Measurements from ENCODE around the gene TLX3.

Gene TLX3

DNA sequence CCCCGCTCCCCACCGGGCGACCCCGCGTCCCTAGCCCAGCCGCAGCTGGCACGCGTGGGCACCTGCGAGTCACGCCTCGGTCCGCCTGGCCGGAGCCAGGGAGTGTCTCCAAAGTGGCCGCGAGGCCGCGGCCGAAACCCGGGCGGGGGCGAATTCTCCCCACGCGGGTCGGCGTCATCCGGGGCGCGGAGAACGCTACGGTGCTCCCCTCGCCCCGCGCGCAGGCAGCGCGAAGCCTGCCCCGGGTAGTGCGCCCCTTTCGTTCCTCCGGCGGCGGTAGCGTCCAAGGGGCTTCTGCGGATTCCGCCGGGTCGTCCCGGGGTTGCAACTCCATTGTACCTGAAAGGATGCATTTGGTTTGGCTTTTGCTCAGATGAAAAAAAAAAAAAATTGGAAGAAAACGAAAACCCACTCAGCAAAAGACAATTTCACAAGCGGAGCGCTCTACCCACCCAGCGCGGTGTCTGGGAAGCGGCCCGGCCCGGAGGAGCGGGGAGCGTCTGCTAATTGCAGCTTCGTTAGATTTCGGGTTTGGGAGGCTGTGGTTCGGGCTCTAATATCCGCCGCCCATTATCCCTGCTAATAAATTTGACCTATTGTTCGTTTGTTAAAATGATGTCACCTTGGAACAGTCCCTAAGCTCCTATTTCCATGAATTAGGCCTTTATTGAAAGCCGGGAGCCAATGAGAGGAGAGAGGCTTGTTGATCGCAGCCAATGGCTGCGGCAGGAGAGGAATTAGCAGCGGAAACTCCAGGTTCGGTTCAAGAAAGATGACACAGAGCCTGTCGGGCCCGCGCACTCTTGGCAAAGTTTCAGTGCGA, at the start of gene TLX3:
Gene TLX3, plus strand, starts transcription at position 796 of the 823 bp plus-strand sequence. CDS start 118 bp downstream, outside the sequence.
- TF ChIP-seq TAF1 (IDR thresholded peaks at IDR 0.05; ENCODE audit: low read depth) (peak; percentile 49; the same call in 1 of the 2 replicates), CREB1 (IDR thresholded peaks at IDR 0.05; ENCODE audit: low read depth) (no peak), REST (IDR thresholded peaks at IDR 0.05; ENCODE audit: low read depth) (no peak), TEAD4 (IDR thresholded peaks at IDR 0.05) (no peak), EP300 (IDR thresholded peaks at IDR 0.05; ENCODE audit: borderline replicate concordance) (no peak), TCF12 (IDR thresholded peaks at IDR 0.05; ENCODE audit: low read depth) (no peak; the same call in 1 of the 2 replicates), NFIC (IDR thresholded peaks at IDR 0.05) (peak; percentile 54), FOXM1 (IDR thresholded peaks at IDR 0.05; ENCODE audit: borderline replicate concordance, low read depth) (peak; percentile 80; the same call in 1 of the 2 replicates), YY1 (IDR thresholded peaks at IDR 0.05; ENCODE audit: low read depth) (no peak), ZBTB7A (IDR thresholded peaks at IDR 0.05; ENCODE audit: low read depth) (peak; percentile 75), EGR1 (IDR thresholded peaks at IDR 0.05) (peak; percentile 1), USF1 (IDR thresholded peaks at IDR 0.05) (no peak), CEBPB (IDR thresholded peaks at IDR 0.05) (no peak), RAD21 (IDR thresholded peaks at IDR 0.05; ENCODE audit: low read depth) (no peak)
- TF ChIP-seq, protein P1, sequence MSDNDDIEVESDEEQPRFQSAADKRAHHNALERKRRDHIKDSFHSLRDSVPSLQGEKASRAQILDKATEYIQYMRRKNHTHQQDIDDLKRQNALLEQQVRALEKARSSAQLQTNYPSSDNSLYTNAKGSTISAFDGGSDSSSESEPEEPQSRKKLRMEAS (IDR thresholded peaks at IDR 0.05), result peak; percentile 70; the same call in 1 of the 2 replicates

DNA sequence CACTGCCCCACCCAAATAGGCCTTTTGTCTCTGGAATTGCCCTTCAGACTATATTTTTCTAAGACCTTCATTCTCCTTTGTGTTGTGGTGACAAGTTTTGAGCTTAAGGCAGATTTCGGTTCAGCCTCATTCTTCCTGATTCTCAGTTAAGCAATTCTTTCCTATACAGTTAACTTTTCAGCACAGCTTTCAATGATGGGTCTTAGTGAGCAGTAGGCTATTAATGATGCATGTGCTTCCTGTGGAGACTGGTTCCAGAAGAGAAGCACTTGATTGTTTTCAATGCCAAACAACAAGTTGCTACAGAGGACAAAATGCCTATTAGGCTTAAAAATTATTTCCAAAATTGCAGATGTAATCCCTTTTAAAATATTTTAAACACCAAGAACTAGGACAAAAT, 47.7 kb upstream of the TLX3 start:
- TF ChIP-seq EP300 (IDR thresholded peaks at IDR 0.05; ENCODE audit: borderline replicate concordance) (no peak), TEAD4 (IDR thresholded peaks at IDR 0.05) (no peak), YY1 (IDR thresholded peaks at IDR 0.05; ENCODE audit: low read depth) (no peak)

- TF ChIP-seq FOXM1 (IDR thresholded peaks at IDR 0.05; ENCODE audit: borderline replicate concordance, low read depth) (no peak), CEBPB (IDR thresholded peaks at IDR 0.05) (no peak), NFIC (IDR thresholded peaks at IDR 0.05) (no peak), USF1 (IDR thresholded peaks at IDR 0.05) (no peak), TAF1 (IDR thresholded peaks at IDR 0.05; ENCODE audit: low read depth) (no peak), TEAD4 (IDR thresholded peaks at IDR 0.05) (no peak), TCF12 (IDR thresholded peaks at IDR 0.05; ENCODE audit: low read depth) (no peak), ZBTB7A (IDR thresholded peaks at IDR 0.05; ENCODE audit: low read depth) (no peak), EP300 (IDR thresholded peaks at IDR 0.05; ENCODE audit: borderline replicate concordance) (no peak), RAD21 (IDR thresholded peaks at IDR 0.05; ENCODE audit: low read depth) (no peak)
- TF ChIP-seq, protein P1 (IDR thresholded peaks at IDR 0.05), result no peak
Measured at GRCh38 chr5:171261904-171262303, 47.1 kb upstream of the TLX3 start.

GRCh38 chr5:171263181-171263580, 45.9 kb upstream of the TLX3 start:
- TF ChIP-seq CEBPB (IDR thresholded peaks at IDR 0.05), result no peak
- no peak for TF ChIP-seq NFIC (IDR thresholded peaks at IDR 0.05)
- no peak for TF ChIP-seq TCF12 (IDR thresholded peaks at IDR 0.05; ENCODE audit: low read depth)
- TF ChIP-seq CREB1 (IDR thresholded peaks at IDR 0.05; ENCODE audit: low read depth), result no peak
- TF ChIP-seq REST (IDR thresholded peaks at IDR 0.05; ENCODE audit: low read depth), result no peak
- no peak for TF ChIP-seq EGR1 (IDR thresholded peaks at IDR 0.05)
- no peak for TF ChIP-seq RAD21 (IDR thresholded peaks at IDR 0.05; ENCODE audit: low read depth)
- TF ChIP-seq TAF1 (IDR thresholded peaks at IDR 0.05; ENCODE audit: low read depth), result no peak
- TF ChIP-seq YY1 (IDR thresholded peaks at IDR 0.05; ENCODE audit: low read depth), result no peak
- TF ChIP-seq EP300 (IDR thresholded peaks at IDR 0.05; ENCODE audit: borderline replicate concordance), result no peak

DNA sequence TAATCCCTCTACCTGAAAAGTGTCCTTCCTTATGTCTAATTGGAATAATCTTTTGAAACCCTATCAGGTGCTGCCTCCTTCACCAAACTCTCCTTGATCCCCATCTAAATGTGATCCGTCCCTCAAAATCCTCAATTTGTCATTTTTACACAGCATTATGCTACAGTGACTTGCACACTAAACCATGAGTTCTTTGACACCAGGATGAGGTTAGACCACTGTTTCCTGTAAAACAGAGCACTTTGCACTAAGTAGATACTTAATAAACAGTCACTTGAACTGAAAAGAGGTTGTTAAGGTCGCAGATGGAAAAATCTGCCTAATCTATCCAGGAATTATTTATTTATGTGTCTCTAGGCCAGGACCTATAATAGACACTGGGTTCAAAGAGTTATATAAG, 44.2 kb upstream of the TLX3 start:
- TF ChIP-seq TCF12 (IDR thresholded peaks at IDR 0.05; ENCODE audit: low read depth), result no peak

All from Ishikawa (cell line).